GM18951 (cell line): ENCODE measurements around the gene FBLN1.

ENCODE experiments used
- POLR2A ChIP-seq: IDR thresholded peaks from 4 replicates; pipeline ENCODE4 v1.6.1; 2011; ENCODE audit warnings: mild to moderate bottlenecking; ENCODE audit not compliant: insufficient read length, insufficient read depth; ENCODE audit errors: extremely low read depth
- in situ Hi-C: fragments of 300-500 bp; cut with MboI; formaldehyde crosslinking; loops from one replicate; pipeline ENCODE4 v1.12.0; 2022; ENCODE audit warnings: low sequenced_read_pairs, mixed read lengths, inconsistent platforms; ENCODE audit not compliant: unreplicated experiment

FBLN1 gene

GRCh38 chr22:45503050-45503815 lies 550 bp downstream of the FBLN1 start:
- in situ Hi-C loops, result no loop called here
- no peak for TF ChIP-seq POLR2A

- no peak for TF ChIP-seq POLR2A
- in situ Hi-C loops, result no loop called here
These were observed 1.2 kb downstream of the FBLN1 start for GRCh38 chr22:45503816-45504372.

- no peak for TF ChIP-seq POLR2A
- in situ Hi-C loops, result no loop called here
These were observed 2.0 kb downstream of the FBLN1 start for GRCh38 chr22:45504373-45505341.

GRCh38 chr22:45505991-45506747 lies 3.5 kb downstream of the FBLN1 start:
- in situ Hi-C loops, result no loop called here

GRCh38 chr22:45506816-45507360 lies 4.2 kb downstream of the FBLN1 start:
- in situ Hi-C loops, result no loop called here
- no peak for TF ChIP-seq POLR2A

More at GRCh38 chr22:45505991-45506747, 3.5 kb downstream of the FBLN1 start:
- no peak for TF ChIP-seq POLR2A

GRCh38 chr22:45507798-45508197 lies 5.1 kb downstream of the FBLN1 start:
- in situ Hi-C loops, result no loop called here
- TF ChIP-seq POLR2A, result no peak

GRCh38 chr22:45508814-45509213 lies 6.1 kb downstream of the FBLN1 start:
- no peak for TF ChIP-seq POLR2A
- in situ Hi-C loops, result no loop called here

- in situ Hi-C loops, result no loop called here
- TF ChIP-seq POLR2A, result no peak
These were observed 7.9 kb downstream of the FBLN1 start for GRCh38 chr22:45510376-45511232.

GRCh38 chr22:45511847-45512261 lies 9.2 kb downstream of the FBLN1 start:
- TF ChIP-seq POLR2A, result no peak
- in situ Hi-C loops, result no loop called here

- no peak for TF ChIP-seq POLR2A
- in situ Hi-C loops, result no loop called here
These were observed 9.7 kb downstream of the FBLN1 start for GRCh38 chr22:45512363-45512762.

GRCh38 chr22:45515676-45516075 lies 13.0 kb downstream of the FBLN1 start:
- in situ Hi-C loops, result no loop called here

More at GRCh38 chr22:45515676-45516075, 13.0 kb downstream of the FBLN1 start:
- no peak for TF ChIP-seq POLR2A
